GM13977 (cell line): ENCODE results near the gene CCT5.
"Not testable (repeated sequence)": the region's sequence is repeated elsewhere in the genome, so short reads cannot be mapped to it uniquely, and the experiment has no call there.

Experiments used
- DNase-seq: peaks from one replicate; pipeline ENCODE4 v3.0.0; 2012; ENCODE audit warnings: low spot score
- CTCF ChIP-seq: IDR thresholded peaks from 2 replicates; pipeline ENCODE4 v1.5.1; 2012; ENCODE audit warnings: mild to moderate bottlenecking, control low read depth; ENCODE audit not compliant: insufficient read depth; ENCODE audit errors: extremely low read depth, missing control alignments
- in situ Hi-C: fragments of 300-500 bp; cut with MboI; formaldehyde crosslinking; loops from one replicate; pipeline ENCODE4 v1.12.0; 2022; ENCODE audit warnings: low sequenced_read_pairs, low pct_unique_long_range_greater_than_20kb, mixed read lengths, inconsistent platforms; ENCODE audit not compliant: unreplicated experiment

CCT5 gene

DNA sequence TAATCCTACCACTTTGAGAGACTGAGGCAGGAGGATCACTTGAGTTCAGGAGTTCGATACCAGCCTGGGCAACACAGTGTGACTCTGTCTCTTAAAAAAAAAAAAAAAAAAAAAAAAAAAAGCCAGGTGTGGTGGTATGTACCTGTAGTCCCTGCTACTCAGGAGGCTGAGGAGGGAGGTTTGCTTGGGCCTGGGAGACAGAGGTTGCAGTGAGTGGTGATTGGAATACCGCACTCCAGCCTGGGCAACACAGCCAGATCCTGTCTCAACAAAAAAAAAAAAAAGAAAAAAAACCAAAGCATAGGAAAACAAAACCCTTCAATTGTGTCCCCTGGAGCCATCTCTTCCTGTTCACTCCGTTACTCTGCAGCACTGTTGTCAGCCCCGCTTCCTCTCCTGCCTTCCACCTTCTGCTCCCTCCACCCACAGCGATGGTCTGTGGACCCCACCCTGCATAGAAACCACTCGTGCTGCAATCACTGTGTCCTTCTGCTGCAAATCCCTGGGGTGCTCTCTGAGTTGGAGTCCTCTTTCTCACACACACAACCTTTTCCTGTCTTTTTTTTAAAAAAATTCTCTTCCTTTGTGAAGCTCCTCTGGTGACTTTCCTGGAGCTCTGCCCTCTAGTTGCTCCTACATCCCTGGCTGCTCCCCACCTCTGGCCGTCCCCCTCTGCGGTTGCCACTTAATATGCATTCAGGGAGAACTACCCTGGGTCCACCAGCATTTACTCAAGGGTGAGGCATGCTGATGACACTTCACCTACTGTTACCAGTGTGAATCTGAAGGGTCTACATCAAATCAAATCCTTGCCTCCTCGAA, 22.2 kb downstream of the CCT5 start:
- TF ChIP-seq CTCF: no peak
- DNase-seq: no peak
- in situ Hi-C loops: no loop called here

DNA sequence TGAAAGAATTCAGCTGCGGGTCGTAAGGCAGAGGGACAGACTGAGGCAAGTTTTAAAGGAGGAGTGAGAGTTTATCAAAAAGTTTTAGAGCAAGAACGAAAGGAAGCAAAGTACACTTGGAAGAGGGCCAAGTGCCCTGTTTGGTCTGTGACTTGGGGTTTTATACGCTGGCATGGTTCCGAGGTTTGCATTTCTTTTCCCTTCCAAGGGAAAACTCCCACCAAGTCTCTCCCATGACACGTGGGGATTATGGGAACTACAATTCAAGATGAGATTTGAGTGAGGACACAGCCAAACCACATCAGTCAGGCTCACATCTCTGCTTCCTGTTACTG, 22.8 kb downstream of the CCT5 start:
- DNase-seq: not testable (repeated sequence)

DNA sequence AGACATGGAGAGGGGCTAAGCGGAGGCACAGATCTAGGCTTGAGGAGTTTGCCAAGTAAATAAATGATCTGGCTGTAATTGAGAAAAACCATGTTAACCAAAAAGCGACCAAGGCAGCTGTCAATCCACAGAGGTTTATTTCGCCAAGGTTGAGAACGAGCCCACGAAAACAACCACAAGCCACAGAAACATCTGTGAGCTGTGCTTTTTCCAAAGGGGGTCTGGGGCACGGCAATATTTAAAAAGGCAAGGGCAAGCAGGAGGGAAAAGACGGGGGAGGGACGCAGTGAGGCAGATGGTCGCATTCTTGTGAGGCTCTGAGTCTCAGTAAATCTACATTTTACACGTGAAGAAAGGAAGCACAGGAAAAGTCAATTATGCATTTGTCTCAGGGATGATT, 25.4 kb downstream of the CCT5 start:
- no peak for TF ChIP-seq CTCF
- in situ Hi-C loops: no loop called here
- no peak for DNase-seq

More for the DNA sequence above, 22.8 kb downstream of the CCT5 start:
- in situ Hi-C loops: not testable (repeated sequence)

- in situ Hi-C loops: no loop called here
- no peak for TF ChIP-seq CTCF
- DNase-seq: no peak
Observed at GRCh38 chr5:10275991-10276390, 25.9 kb downstream of the CCT5 start.

- in situ Hi-C loops: no loop called here
- no peak for DNase-seq
- no peak for TF ChIP-seq CTCF
Observed at GRCh38 chr5:10276691-10277090, 26.6 kb downstream of the CCT5 start.

DNA sequence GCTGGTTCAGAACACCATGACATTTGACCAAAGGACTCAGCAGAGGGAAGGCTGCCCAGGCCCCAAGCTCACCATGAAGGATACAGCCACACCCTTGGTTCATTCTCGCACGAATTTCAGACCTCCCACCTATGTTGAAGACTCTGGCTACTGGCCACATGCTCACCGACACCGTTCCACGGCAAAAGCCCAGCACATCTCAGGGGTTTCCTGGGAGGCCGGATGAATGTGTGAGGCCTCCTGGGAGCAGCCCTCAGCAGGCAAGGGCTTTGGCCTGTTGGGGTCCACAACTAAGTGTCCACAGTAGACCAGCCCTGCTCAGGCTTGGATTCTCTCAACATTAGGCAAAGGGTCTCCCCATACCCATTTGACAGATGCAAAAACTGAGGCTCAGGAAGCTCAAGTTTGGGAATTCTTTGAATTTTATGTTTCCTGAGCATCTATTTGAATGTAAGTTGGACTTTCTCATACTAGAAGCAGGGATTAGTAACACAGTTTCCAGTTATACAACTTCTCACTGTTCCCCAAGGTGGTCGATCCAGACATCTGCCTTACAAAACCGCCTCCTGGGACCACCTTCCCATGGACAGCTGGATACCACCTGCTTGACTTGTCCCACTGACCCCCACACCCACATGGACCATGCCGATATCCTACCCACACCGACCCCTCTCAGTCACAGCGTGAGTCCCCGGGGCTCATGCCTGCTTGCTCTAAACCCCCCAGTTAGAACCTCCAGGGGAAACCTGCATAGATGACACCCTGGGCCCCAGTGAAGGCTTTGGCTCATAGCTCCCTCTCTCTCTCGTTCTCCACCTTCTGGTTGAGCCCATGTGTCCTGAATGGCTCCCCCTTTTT, 27.9 kb downstream of the CCT5 start:
- no peak for DNase-seq
- no peak for TF ChIP-seq CTCF
- in situ Hi-C loops: no loop called here

GRCh38 chr5:10278658-10279279, 28.7 kb downstream of the CCT5 start:
- DNase-seq: no peak
- in situ Hi-C loops: no loop called here
- TF ChIP-seq CTCF: no peak
